Left renal pelvis (tissue), 4 donors: ENCODE measurements around the gene MTM1. TPM values are rescaled to one million over a fixed set of nuclear protein-coding genes. Genes with fewer than 3 reads are reported as not detected.

Experiments
- DNase-seq, 4 donors: peaks; one replicate each; pipeline ENCODE4 v3.0.0-alpha.2; 2013; ENCODE audit warnings: low read depth in 4 of 4, low spot score in 3 of 4
- polyA plus RNA-seq, 4 donors: library from polyadenylated mRNA; unstranded; fragments of 120-200 nt; gene quantifications; one replicate each; pipeline ENCODE4 v1.2.1, GENCODE V29; 2013; ENCODE audit not compliant: insufficient read length in 4 of 4

Gene MTM1
- polyA plus RNA-seq, result 10 to 100 TPM in 3 of 4 donors, 1 to 10 TPM in 1; 8.0 to 14.7 (median 12.7) TPM

DNA sequence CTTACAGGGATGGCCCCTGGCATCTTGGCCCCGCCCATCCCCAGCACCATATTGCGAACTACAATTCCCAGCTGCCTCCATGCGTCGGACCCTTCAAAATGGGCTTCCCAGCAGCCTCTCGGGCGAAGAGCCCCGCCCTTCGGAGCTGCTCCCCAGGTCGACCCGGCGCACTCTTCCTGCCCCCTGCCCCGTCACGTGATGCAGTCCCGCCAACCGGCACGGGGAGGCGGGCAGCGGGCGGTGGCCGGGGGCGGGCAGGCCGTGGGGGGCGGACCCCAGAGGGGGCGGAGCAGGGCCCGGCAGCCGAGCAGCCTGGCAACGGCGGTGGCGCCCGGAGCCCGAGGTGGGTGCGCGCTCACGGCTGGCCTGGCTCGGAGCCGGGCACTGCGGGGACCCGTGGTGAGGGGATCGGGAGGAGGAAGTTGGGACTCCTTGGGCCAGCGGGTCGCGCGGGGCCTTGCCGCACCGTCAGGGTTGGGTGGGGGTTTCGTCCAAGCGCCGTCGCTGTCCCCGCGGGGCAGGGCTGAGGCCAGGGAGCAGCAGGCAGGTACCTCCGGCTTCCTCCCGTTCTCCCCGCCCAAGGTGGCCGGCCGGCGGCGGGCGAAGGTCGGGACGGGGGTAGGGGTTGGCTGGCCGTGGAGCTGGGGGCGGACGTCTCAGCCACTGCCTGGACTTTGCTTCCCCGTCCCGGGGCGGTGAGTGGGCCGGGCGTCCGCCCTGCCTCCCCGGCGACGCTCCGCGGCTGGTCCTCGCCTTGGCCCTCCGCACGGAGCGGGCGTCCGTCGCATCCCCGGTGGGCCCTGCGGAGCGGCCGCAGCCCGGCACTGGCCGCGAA is at the start of gene MTM1:
MTM1 (plus strand) TSS at position 302 of the 835 bp plus-strand sequence. CDS start 23,994 bp downstream, outside the sequence.
- peak; percentile 70 to 86 (median 82) for DNase-seq

DNA sequence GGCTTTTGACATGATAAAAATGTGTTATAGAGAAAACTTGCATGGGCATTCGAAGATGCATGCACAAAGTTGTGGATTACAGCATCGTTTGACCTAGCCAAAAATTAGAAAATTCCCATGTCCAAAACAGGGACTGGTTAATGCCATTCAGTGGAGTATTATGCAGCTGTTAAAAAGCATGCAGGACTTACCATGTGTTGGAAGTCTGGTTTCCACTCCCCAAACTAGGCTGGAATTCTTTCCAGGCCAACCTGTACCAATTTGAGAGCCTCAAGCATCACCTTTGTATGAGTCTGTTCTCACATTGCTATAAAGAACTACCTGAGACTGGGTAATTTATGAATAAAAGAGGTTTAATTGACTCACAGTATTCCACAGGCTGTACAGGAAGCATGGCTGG is 45.9 kb upstream of the MTM1 start:
- no peak for DNase-seq

DNA sequence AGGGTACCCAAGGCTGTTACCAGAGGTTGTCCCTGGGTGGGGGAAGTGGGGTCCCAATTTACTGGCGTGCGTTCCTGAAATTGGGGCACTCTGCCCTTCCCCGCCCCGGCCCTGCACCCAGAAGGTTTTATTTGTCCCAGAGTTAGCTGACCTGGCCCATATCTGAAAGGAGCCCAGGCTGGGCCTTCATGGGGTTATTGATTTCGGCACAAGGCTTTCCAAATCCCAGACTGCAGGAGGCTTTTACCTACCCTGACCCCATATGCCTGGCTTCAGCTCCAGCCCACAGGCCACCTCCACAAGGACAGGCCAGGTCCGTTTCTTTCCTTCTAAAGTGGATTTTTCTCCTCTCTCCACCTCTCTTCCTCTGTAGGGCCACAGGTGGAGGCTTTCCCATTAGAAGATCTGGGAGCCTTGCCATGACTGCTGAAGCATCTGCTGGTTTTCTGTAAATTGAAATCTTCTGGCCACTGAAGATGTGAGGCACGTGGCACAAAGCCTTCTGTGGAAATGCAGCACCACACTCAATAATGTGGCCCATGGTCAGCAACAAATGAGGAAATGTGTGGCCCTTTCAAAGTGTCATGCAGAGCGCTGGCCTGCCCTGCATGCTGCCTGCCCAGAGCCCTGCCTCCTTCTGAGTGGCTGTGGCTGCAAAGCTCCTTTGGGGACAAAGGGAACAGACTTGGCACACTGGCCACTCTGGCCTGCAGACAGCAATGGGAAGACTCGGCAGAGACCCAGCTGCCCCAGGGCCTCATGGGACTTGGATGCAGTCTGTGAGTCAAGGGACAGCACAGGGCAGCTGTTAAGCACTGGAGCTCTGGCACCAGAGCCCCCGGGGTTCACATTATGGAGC is 43.1 kb upstream of the MTM1 start:
- no peak for DNase-seq

DNA sequence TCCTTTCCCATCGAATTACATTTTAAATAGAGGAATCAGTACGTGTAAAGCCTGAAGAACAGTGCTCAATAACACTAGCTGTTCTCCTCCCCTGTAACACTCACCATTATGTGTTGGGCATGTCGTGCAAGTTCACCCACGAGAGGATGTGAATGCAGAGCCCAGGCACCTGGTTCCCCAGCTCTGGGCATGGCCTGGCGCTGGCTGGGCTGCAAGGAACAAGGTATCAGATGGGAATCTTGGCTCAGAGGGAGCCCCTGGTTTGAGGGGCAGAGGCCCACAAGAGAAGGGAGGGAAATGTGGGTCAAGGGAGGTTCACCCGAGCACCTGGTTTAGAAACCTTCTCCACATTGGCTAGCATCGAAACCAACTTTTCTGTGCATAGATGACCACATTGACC is 41.7 kb upstream of the MTM1 start:
- DNase-seq, result no peak

DNA sequence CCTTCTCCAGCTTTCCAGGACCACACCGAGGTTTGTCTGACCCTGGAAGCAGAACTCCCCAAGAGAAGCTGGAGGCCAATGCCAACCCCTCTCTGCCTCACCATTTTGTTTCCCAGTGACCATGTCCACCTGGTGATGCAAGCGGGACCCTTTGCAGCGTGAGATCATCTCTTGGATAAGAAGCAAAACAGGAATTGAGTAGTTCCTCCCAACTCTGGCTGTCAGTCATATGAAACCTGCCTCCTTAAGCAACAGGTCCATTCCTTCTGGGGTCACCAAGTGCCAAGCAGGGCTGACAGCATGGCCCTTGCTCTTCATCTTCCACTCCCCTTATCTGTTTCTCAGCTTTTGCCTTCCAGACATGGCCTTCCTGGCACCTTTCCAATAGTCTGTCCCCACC is 41.3 kb upstream of the MTM1 start:
- no peak for DNase-seq

DNA sequence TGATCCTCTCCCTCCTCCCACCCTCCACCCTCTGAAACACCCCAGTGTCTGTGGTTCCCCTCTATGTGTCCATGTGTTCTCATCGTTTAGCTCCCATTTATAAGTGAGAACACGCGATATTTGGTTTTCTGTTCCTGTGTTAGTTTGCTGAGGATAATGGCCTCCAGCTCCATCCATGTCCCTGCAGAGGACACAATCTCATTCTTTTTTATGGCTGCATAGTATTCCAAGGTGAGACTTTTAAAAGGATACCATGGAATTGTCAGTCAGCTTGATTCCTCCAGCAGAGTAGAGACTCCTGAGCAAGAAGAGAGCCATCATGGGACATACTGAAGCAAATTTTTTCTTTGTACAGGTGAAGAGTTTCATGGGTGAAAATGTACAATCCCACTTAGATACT is 38.8 kb upstream of the MTM1 start:
- DNase-seq, result no peak

DNA sequence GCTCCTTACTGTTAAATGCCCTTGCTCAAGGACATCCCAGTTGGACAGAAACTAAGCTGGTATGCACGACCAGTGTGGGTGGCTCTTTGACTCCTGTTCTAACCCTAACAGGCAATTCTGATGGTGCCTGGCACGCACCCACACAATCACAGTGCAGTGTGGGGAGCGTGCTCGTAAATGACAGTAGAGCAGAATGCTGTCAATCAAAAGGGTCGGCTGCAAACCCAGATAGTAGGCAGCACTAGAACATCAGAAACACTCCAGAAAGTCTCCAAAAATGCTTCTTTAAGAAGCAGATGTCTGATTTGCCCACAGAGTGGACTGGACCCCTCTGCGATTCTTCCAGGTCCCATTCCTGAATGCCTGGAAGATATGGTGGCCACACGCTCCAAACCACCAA is 37.6 kb upstream of the MTM1 start:
- no peak for DNase-seq

DNA sequence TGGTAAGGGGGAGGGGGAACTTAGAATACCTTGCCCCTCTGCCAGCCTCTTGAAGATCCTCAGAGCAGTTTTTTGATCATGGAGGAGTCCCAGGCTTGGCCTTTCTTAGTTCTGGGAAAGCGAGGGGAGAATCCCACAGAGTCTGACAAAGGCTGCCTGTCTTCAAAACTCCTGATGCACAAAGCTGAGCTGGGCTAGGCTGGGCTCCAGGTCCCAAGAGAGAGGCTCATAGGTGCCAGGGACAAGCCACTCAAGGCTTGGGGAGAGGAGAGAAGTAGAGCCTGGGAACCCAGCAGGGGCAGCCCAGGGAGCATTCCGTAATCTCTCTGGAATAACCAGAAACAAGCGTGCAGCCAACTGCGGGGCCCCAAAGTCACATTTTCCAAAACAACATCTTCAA is 37.0 kb upstream of the MTM1 start:
- DNase-seq, result no peak

DNA sequence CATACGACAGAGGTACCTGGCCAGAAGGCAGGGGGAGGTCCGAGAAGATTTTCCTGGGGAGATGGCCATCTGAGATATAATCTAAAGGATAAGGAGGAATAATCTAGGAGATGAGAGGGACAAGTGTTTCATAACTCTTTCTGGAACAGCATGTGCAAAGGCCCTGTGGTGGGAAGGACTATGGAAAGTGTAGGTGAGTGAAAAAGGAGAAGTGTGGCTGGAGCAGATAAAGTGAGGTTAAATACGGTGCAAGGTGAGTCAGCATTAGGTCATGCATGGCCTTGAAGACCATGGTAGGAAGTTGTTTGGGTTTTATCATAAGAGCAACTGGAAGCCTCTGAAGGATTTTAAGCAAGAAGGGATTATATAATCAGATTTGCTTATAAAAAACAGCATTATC is 34.6 kb upstream of the MTM1 start:
- DNase-seq, result no peak

DNA sequence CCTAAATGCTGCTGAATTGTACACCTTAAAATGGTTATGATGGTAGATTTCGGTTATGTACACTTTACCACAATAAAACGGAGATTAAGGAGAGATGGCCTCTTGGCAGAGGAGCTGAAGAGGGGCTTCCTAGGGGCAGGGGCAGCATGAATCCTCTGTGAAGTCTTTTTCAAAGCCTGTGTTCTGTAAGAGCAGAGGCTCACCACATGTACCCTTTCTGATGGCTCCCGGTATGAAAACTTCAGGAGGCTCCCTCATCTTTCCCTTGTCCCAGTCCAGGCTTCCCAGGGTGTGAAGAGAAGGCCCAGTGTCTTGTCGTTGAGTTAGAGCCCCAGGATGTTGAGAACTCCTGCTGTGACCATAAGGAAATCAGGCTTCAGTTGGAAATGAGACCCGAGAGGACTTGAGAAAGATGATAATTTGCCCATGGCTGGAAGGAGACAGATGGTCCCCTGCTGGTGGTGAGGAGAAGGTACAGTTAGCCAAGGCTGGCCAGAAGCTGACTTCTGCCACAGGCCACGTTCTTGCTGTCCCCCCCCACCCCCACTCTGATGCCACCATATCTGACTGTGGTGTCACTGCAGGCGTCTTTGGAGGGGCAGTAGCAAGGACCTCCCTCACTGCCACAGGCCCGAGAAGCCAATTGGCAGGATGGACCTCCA is 31.8 kb upstream of the MTM1 start:
- DNase-seq, result no peak

DNA sequence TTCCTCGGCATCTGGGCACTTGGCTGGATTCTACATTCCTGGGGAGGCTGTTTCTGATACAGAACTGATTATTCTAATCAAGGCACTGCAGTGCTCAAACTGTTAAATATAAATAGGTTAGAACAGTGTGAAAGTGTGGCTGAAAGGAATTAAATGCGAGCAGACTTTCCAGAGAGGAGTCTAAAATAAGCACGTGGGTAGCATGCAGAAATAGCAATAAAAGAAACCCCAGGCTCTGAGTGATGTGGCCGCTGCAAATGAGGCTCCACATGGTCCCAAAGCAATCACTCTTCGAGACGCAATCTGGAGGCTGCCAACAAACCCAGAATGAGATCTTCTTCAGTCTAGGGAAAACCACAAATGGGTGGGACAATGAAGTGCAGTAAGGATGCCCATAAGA is 30.6 kb upstream of the MTM1 start:
- no peak for DNase-seq

DNA sequence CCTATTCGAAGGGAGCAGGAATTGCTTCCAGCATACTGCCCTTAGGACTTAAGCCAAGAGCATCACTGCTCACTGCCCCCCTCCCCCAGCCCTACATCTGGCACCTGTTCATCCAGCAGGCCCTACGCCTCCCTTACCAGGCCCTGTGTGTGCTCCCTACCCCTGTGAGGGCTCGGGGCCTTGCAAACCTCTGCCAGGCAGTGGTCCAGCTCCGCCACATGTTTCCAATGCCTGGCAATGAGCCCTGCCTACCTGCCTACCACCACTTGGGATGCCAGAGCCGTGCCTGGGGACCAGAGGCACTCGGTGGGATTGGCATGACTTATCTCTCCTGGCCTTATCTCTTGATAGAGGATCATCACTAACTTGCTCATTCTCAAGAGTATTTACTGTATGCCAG is 27.5 kb upstream of the MTM1 start:
- no peak for DNase-seq

DNA sequence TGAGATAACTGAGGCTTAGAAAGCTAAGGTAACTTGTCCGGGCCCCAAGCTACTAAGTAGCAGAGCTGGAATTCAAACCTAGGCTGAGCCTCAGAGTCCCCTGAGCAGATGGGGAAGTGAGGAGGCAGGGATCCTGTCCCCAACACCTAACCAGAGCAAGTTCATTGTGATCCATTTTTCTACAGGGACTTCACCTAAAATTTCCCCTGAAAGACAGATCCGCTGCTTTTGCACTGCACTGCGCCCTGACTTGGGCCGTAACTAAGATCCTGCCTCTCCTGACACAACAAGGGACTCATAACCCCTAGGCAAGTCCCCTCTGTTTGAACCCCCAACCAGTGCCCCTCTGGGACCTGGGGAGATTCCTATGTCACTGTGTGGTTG is 25.6 kb upstream of the MTM1 start:
- no peak for DNase-seq

DNA sequence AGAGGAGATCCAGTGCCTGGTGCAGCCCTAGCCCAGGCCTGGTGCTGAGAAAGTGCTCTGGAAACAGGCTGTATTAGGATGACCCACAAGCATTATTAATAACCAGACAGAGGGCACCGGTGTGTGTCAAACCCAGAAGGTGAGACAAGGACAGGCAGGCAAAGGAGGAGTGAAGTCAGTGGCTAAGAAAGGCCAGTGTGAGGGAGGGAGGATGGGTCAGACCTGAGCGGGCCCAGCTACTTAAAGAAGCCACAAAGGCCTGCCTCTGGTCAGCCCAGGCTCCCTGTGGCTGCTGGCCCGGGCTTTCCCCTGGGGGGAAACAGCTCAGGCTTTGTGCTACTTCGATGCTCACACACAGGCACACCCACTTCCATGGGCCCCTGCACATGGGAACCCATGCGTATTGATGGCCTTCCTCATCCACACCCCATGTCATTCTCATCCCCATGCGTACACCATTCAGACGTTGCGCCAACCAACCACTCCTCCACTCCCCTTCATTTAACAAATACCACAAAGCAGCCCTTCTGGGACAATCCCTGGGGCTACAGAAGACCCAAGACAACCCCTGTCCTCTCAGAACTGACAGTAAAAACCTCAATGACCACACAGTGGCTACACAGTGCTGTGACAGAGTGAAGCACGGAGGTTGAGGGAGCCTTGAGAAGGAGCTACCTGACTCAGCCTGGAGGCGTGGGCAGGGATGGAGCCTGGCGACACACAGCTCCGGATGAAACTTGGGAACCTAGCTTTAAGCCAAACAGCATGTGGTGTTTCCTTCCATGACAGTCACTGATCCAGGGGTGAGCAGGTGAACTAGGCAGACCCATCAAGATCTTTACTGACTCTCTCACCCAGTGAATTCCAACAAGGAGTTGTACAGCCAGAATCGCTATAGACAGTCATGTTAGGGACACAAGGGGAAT is 24.9 kb upstream of the MTM1 start:
- no peak for DNase-seq

DNA sequence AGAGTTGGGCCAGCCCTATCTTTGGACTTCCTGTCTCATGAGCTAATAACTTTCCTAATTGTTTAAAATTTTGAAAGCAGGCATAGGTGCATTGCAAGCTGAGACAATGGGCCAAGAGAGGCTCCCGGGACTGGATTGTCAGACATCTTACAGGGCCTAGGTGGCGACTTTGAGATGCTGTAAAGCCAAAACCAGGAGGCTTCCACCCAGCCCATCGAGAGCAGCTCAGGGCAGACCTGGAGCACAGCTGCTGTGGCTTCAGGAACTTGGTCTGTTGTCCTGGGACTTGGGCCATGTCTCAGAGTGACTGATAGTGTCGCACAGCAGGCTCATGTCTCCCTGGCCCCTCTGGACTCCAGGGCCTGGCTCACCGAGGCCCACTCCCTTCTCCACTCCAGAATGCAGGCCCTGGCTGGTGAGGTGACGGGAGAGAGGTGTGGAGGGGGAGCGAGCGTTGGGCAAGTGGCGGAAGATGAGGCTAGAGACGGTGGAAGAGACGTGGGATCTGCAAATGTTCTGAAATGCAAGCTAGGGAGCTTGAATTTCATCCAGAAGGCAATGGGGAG is 24.1 kb upstream of the MTM1 start:
- DNase-seq, result no peak

DNA sequence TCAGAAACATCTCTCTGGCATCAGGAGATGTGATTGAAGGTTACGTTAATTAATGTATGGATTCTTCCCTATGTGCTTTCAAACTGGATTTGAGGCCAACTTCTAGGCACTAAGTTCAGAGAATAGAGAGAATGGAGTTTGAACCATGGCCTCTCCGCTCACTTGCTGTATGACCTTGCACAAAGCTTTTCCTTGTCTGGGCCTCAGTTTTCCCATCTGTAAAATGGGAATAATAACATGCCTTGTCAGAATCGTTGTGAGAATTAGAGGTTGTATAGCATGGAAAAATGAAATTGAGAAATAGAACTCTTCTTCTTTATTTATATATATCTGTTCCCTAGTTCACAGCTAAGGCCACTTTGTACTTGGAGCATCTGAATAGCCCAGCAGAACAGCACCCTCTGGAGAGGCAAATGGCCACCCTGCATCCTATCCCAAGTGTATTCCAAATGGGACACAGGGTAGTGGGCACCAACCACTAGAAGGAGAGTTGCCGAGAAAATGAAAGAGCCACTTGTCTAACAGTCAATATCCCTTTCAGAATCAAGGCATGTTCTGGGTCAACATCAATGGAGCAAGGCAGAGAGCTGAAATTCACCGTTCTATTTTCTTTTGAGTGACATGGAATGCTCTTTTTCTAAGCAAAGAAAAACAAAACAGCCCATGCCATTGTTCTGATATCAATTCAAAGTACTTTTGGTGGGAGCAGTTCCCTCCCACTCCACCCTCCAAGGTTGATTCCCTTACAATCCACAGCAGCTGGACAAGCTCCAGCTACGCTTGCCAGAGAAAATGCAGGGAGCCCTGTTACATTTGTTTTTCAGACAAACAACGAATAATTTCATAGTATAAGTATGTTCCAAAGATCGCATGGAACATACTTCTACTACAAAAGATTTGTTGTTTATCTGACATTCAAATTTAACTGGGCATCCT is 23.3 kb upstream of the MTM1 start:
- no peak for DNase-seq

DNA sequence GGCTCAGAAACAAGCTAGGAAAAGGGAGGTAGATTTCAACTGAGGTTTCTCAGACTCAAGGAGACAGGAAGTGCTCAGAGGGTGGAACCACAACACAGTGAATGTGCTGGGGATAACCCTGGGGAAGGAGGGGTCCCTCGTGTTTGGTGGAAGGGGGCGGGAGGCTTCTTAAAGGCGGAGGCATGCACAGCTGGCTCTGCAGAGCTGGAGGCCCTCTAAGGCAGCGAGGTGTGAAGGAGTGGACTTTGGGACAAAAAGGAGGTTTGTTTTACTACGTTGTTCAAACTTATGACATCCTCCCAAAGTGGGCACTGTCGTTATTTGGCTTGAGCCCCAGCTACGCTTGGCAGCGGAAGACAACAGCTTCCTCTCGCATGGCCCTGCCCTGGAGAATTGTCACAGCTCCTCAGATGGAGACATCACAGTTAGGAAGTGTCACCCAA is 21.7 kb upstream of the MTM1 start:
- peak in 1 of 4 donors; percentile 20 for DNase-seq

DNA sequence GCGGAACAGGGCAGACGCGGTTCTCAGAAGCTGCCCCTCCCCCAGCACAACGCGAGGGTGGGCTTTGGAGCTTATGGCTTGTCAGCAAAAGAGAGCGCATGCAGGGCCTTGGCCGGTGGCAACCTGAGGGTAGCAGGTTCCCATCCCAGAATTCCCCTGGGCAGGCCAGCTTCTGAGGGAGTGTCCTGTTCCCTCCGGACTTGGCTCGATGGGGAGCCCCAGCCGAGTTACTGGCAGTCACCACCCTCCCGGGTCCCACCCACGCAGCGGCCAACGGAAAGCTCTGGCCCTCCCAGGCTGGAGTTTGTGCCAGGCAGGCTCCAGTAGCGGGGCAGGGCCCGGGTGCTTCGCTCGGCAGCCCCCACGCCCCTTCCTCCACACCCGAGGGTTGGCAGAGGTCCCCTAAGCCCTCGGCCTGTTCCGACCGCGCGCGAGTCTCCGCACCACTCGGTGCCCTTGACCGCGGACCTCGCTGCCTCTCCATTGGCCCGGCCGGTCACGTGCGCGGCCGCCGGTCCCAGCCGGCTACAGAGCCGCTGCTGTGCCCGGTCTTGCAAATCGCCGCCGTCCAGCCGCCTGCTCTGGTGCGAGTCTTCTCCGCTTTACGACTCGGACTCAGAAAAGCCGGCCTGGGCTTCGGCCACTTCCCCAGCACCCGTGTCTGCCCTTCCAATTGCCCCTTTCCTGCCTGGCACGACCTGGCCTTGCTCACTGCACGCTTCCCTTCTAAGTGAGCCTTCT is 20.9 kb upstream of the MTM1 start:
- peak in 1 of 4 donors; percentile 39 for DNase-seq
